ENCODE measurements around the gene AMPH.
"Not testable (repeated sequence)": the region's sequence is repeated elsewhere in the genome, so short reads cannot be mapped to it uniquely, and the experiment has no call there.

Gene AMPH

GRCh38 chr7:38427279-38427955, 203.8 kb downstream of the AMPH start:
- DNase-seq (ENCODE audit: insufficient read length, low spot score) (no peak), FAIRE-seq (peak; percentile 64)
- no peak for TF ChIP-seq TAF1 (IDR thresholded peaks at IDR 0.05; ENCODE audit: low read depth, low read length)
- no peak for TF ChIP-seq PAX5 (IDR thresholded peaks at IDR 0.05; ENCODE audit: insufficient read depth, low read length, severe bottlenecking)
- TF ChIP-seq SPI1 (IDR thresholded peaks at IDR 0.05; ENCODE audit: low read depth, low read length): no peak
- no peak for TF ChIP-seq POLR2A (IDR thresholded peaks at IDR 0.05; ENCODE audit: low read depth, low read length)
- no peak for TF ChIP-seq POLR2AphosphoS5 (IDR thresholded peaks at IDR 0.05; ENCODE audit: low read depth, low read length)
- no peak for TF ChIP-seq POU2F2 (IDR thresholded peaks at IDR 0.05; ENCODE audit: low read depth, low read length)

DNA sequence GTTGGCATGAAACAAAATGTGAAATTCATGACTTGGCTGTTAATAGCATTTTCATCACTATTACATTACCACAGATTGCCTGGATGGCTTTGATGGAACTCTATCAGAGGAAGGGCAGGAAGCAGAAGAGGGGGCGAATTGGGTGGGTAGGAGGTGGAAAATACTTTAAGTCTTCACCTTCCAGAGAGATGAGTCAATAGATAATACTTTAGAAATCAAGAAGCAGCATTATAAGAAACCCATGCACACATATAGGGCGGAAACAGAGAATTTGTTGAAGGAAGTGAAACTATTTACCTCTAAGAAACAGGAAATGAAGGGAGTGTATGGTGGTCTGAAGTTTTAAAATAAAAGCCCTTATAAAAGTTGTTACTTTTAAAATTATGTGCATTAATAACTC, 205.7 kb downstream of the AMPH start:
- DNase-seq (ENCODE audit: insufficient read length, low spot score) (no peak), FAIRE-seq (no peak)

GRCh38 chr7:38424750-38425463, 206.3 kb downstream of the AMPH start:
- DNase-seq (ENCODE audit: insufficient read length, low spot score) (no peak), FAIRE-seq (peak; percentile 59)
- TF ChIP-seq POU2F2 (IDR thresholded peaks at IDR 0.05; ENCODE audit: low read depth, low read length) (no peak), PAX5 (IDR thresholded peaks at IDR 0.05; ENCODE audit: insufficient read depth, low read length, severe bottlenecking) (no peak), POLR2AphosphoS5 (IDR thresholded peaks at IDR 0.05; ENCODE audit: low read depth, low read length) (no peak)

More for the DNA sequence above, 205.7 kb downstream of the AMPH start:
- no peak for TF ChIP-seq POLR2AphosphoS5 (IDR thresholded peaks at IDR 0.05; ENCODE audit: low read depth, low read length)
- TF ChIP-seq SPI1 (IDR thresholded peaks at IDR 0.05; ENCODE audit: low read depth, low read length): peak; percentile 57; the same call in 1 of the 2 replicates

DNA sequence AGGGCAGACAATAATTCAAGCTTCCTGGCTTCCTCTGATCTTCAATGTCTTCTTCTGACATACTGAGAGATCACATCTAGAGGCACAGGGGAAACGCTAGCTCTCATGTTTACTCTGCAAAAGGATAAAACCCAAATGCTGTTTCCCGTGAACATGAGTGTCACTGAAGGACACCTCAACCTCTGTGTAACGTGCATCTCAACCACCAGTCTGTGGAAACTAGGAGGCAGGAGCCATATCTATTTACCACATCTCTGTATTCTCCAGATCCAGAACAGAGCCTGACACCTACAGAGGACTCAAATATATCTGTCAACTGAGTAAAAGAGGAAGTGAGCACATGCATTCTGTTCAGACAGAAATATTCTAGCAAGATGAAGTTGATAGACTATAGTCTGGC, 217.4 kb downstream of the AMPH start:
- FAIRE-seq: peak; percentile 77
- DNase-seq (ENCODE audit: insufficient read length, low spot score): no peak
- TF ChIP-seq PAX5 (IDR thresholded peaks at IDR 0.05; ENCODE audit: insufficient read depth, low read length, severe bottlenecking) (no peak), SPI1 (IDR thresholded peaks at IDR 0.05; ENCODE audit: low read depth, low read length) (peak; percentile 95), POLR2AphosphoS5 (IDR thresholded peaks at IDR 0.05; ENCODE audit: low read depth, low read length) (no peak)

DNA sequence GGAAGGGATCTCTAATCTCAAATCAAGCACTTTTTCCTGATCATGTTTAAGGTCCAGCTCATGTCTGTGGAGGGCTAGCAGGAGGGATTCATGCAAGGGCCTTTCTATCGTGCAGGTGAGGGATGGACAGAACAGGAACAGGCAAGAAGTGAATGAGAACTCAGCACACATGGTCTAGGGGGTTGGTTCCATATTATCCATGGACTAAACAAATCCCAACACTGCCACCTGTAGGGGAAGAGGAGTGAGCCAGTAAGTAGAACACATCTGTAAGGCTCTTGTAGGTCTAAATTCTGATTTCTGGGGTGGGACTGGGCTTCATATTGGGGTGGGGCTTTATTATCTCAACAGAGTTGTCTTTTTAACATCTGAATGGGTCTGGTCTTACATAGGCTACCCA, 219.8 kb downstream of the AMPH start:
- TF ChIP-seq TAF1 (IDR thresholded peaks at IDR 0.05; ENCODE audit: low read depth, low read length) (no peak), POLR2AphosphoS5 (IDR thresholded peaks at IDR 0.05; ENCODE audit: low read depth, low read length) (no peak), POLR2A (IDR thresholded peaks at IDR 0.05; ENCODE audit: low read depth, low read length) (no peak), PAX5 (IDR thresholded peaks at IDR 0.05; ENCODE audit: insufficient read depth, low read length, severe bottlenecking) (no peak), SPI1 (IDR thresholded peaks at IDR 0.05; ENCODE audit: low read depth, low read length) (no peak), POU2F2 (IDR thresholded peaks at IDR 0.05; ENCODE audit: low read depth, low read length) (no peak)
- DNase-seq (ENCODE audit: insufficient read length, low spot score) (no peak), FAIRE-seq (peak; percentile 31)

- no peak for FAIRE-seq
- no peak for TF ChIP-seq PAX5 (IDR thresholded peaks at IDR 0.05; ENCODE audit: insufficient read depth, low read length, severe bottlenecking)
- TF ChIP-seq POLR2AphosphoS5 (IDR thresholded peaks at IDR 0.05; ENCODE audit: low read depth, low read length): no peak
- TF ChIP-seq POLR2A (IDR thresholded peaks at IDR 0.05; ENCODE audit: low read depth, low read length): no peak
- no peak for TF ChIP-seq SPI1 (IDR thresholded peaks at IDR 0.05; ENCODE audit: low read depth, low read length)
- TF ChIP-seq TAF1 (IDR thresholded peaks at IDR 0.05; ENCODE audit: low read depth, low read length): no peak
- TF ChIP-seq POU2F2 (IDR thresholded peaks at IDR 0.05; ENCODE audit: low read depth, low read length): no peak
- no peak for DNase-seq (ENCODE audit: insufficient read length, low spot score)
Measured at GRCh38 chr7:38410056-38410455, 221.1 kb downstream of the AMPH start.

DNA sequence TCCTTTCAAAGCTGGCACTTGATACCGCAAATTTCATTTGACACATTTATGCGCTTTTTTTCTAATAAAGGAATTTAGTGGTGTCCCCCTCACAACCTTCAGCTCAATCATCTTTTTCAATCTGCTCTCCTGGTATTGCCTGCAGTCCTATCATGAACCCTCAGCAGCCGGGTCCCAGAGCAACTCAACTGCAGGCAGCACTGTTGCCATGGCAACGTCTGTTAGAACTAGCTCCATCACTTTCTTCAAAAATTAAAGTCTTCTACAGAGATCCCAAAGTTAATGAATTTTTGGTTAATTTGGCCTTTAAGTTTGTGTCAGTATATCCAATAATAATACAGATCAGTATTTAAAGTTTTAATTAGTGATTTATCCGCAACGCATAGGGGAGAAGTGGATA, 221.6 kb downstream of the AMPH start:
- TF ChIP-seq POLR2AphosphoS5 (IDR thresholded peaks at IDR 0.05; ENCODE audit: low read depth, low read length) (no peak), POLR2A (IDR thresholded peaks at IDR 0.05; ENCODE audit: low read depth, low read length) (no peak)
- FAIRE-seq (no peak), DNase-seq (ENCODE audit: insufficient read length, low spot score) (no peak)

- DNase-seq (ENCODE audit: insufficient read length, low spot score): peak; percentile 15
- TF ChIP-seq POLR2AphosphoS5 (IDR thresholded peaks at IDR 0.05; ENCODE audit: low read depth, low read length): no peak
- no peak for TF ChIP-seq POLR2A (IDR thresholded peaks at IDR 0.05; ENCODE audit: low read depth, low read length)
- no peak for TF ChIP-seq TAF1 (IDR thresholded peaks at IDR 0.05; ENCODE audit: low read depth, low read length)
- no peak for TF ChIP-seq SPI1 (IDR thresholded peaks at IDR 0.05; ENCODE audit: low read depth, low read length)
- TF ChIP-seq PAX5 (IDR thresholded peaks at IDR 0.05; ENCODE audit: insufficient read depth, low read length, severe bottlenecking): no peak
- no peak for TF ChIP-seq POU2F2 (IDR thresholded peaks at IDR 0.05; ENCODE audit: low read depth, low read length)
- FAIRE-seq: peak; percentile 61
Measured at GRCh38 chr7:38398725-38399321, 232.3 kb downstream of the AMPH start.

DNA sequence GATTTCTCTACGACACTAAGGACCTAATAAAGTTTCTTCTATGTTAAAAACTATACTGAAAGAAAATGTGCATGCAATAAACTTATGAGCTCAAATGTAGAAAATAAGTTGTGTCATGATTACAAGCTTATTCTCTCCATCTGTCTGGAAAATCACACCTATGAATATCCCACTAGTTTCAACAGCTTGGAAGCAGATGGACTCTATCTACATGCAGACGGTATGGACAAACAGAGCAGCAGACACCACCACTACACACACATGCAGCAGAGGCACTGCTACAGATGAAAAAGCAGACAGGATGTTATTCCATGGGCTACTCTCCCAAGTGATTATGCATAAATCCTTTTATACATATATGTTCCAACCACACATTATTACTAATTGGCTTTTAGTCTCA, 234.3 kb downstream of the AMPH start:
- TF ChIP-seq POU2F2 (IDR thresholded peaks at IDR 0.05; ENCODE audit: low read depth, low read length): no peak
- TF ChIP-seq SPI1 (IDR thresholded peaks at IDR 0.05; ENCODE audit: low read depth, low read length): no peak
- TF ChIP-seq POLR2A (IDR thresholded peaks at IDR 0.05; ENCODE audit: low read depth, low read length): no peak
- TF ChIP-seq POLR2AphosphoS5 (IDR thresholded peaks at IDR 0.05; ENCODE audit: low read depth, low read length): no peak
- TF ChIP-seq TAF1 (IDR thresholded peaks at IDR 0.05; ENCODE audit: low read depth, low read length): no peak
- no peak for TF ChIP-seq PAX5 (IDR thresholded peaks at IDR 0.05; ENCODE audit: insufficient read depth, low read length, severe bottlenecking)
- FAIRE-seq (no peak), DNase-seq (ENCODE audit: insufficient read length, low spot score) (no peak)

- not testable (repeated sequence) for DNase-seq (ENCODE audit: insufficient read length, low spot score); FAIRE-seq
Measured at GRCh38 chr7:38395921-38396552, 235.1 kb downstream of the AMPH start.

Data from GM12891 (cell line).